Keratinocyte (primary cell): ENCODE data around the gene SLC44A5. TPM values are rescaled to one million over a fixed set of nuclear protein-coding genes. Genes with fewer than 3 reads are reported as not detected.

Experiments used
- DNase-seq: peaks from one replicate; pipeline ENCODE4 v3.0.0-alpha.2; 2011; ENCODE audit warnings: low read depth, missing footprints, low spot score
- FAIRE-seq: peaks from 2 replicates; lab custom pipeline; 2011; peaks lifted over from hg19 to GRCh38; lab: Jason Lieb, UNC
- H2AFZ ChIP-seq: 2 replicates; pipeline ENCODE4 v1.6.0; 2012; ENCODE audit warnings: low read length, control low read depth, inconsistent platforms; ENCODE audit not compliant: control insufficient read depth
- H3K27ac ChIP-seq: 2 replicates; pipeline ENCODE4 v1.5.1; 2011; ENCODE audit warnings: low read length; ENCODE audit not compliant: control insufficient read depth, insufficient read depth
- H3K27me3 ChIP-seq: 3 replicates; pipeline ENCODE4 v1.6.0; 2011; ENCODE audit warnings: low read length; ENCODE audit not compliant: control insufficient read depth, insufficient read depth; ENCODE audit errors: extremely low read depth
- H3K36me3 ChIP-seq, 2 experiments: 2 replicates in 1 of 2; 3 replicates in 1 of 2; pipeline ENCODE4 v1.5.1; 2011; ENCODE audit warnings: low read length in 2 of 2, mild to moderate bottlenecking in 1 of 2; ENCODE audit not compliant: control insufficient read depth in 2 of 2, insufficient read depth in 2 of 2; ENCODE audit errors: extremely low read depth in 1 of 2
- H3K4me1 ChIP-seq: 3 replicates; pipeline ENCODE4 v1.5.1; 2011; ENCODE audit warnings: low read length; ENCODE audit not compliant: control insufficient read depth, insufficient read depth; ENCODE audit errors: extremely low read depth
- H3K4me2 ChIP-seq: 3 replicates; pipeline ENCODE4 v1.6.0; 2011; ENCODE audit warnings: low read depth, low read length; ENCODE audit not compliant: control insufficient read depth, insufficient read depth; ENCODE audit errors: extremely low read depth
- H3K4me3 ChIP-seq, 3 experiments: fragments of 200-600 bp in 1 of 3; sonication (generic) in 1 of 3; 2 replicates in 2 of 3; 3 replicates in 1 of 3; pipeline ENCODE4 v1.5.1; 2011 to 2016; ENCODE audit warnings: low read length in 3 of 3, mild to moderate bottlenecking in 3 of 3, control low read depth in 2 of 3, inconsistent platforms in 1 of 3, low read depth in 1 of 3, mixed read lengths in 1 of 3, mixed run types in 1 of 3, moderate library complexity in 1 of 3; ENCODE audit not compliant: control insufficient read depth in 2 of 3, insufficient read depth in 2 of 3; ENCODE audit errors: extremely low read depth in 1 of 3
- H3K79me2 ChIP-seq: 2 replicates; pipeline ENCODE4 v1.6.0; 2012; ENCODE audit warnings: low read length; ENCODE audit not compliant: control insufficient read depth, insufficient read depth
- H3K9ac ChIP-seq: 3 replicates; pipeline ENCODE4 v1.6.0; 2011; ENCODE audit warnings: low read length; ENCODE audit not compliant: control insufficient read depth, insufficient read depth; ENCODE audit errors: extremely low read depth
- H3K9me1 ChIP-seq: 3 replicates; pipeline ENCODE4 v1.6.0; 2011; ENCODE audit warnings: low read length; ENCODE audit not compliant: control insufficient read depth, insufficient read depth; ENCODE audit errors: extremely low read depth
- H3K9me3 ChIP-seq: 2 replicates; pipeline ENCODE4 v1.5.1; 2012; ENCODE audit warnings: low read depth, low read length; ENCODE audit not compliant: control insufficient read depth
- H4K20me1 ChIP-seq: 3 replicates; pipeline ENCODE4 v1.6.0; 2011; ENCODE audit warnings: low read length; ENCODE audit not compliant: control insufficient read depth, insufficient read depth; ENCODE audit errors: extremely low read depth
- EZH2 ChIP-seq: IDR thresholded peaks from one replicate; pipeline ENCODE4 v1.6.1; 2012; ENCODE audit warnings: inconsistent platforms, mild to moderate bottlenecking, low read length, moderate library complexity
- dilution Hi-C: fragments of 300-500 bp; cut with MboI; formaldehyde crosslinking; loops from one replicate; pipeline ENCODE4 v1.7.0; 2020; ENCODE audit warnings: low sequenced_read_pairs; ENCODE audit not compliant: extremely low pct_ligation_motif_present
- polyA plus RNA-seq, 5 experiments: library from polyadenylated mRNA; depleted of rRNA in 3 of 5; stranded (reverse) in 3 of 5; stranded (forward) in 1 of 5; unstranded in 1 of 5; fragments of >200 nt; gene quantifications; 1 replicate in 1 of 5; 2 replicates in 3 of 5; 3 replicates in 1 of 5; pipeline versions ENCODE4 v1.2.1 to v1.2.3, GENCODE V29; 2011 to 2012; ENCODE audit warnings: missing spikeins in 2 of 5, low read depth in 1 of 5, low replicate concordance in 1 of 5
- TF ChIP-seq, protein P1 (sequence below), 3 experiments: IDR thresholded peaks in 1 of 3; conservative IDR thresholded peaks in 1 of 3; optimal IDR thresholded peaks in 1 of 3; 2 replicates in 2 of 3; 3 replicates in 1 of 3; pipeline versions ENCODE3 to v1.5.1; 2011; ENCODE audit warnings: low read length in 3 of 3, mild to moderate bottlenecking in 3 of 3, moderate library complexity in 2 of 3, control low read depth in 1 of 3, inconsistent platforms in 1 of 3; ENCODE audit not compliant: insufficient read depth in 2 of 3; ENCODE audit errors: extremely low read depth in 1 of 3

SLC44A5 gene
- polyA plus RNA-seq, 1 donor (not counting 4 experiments of a cell fraction or from before 2014, with no cell fraction given) = 0.72 TPM

DNA sequence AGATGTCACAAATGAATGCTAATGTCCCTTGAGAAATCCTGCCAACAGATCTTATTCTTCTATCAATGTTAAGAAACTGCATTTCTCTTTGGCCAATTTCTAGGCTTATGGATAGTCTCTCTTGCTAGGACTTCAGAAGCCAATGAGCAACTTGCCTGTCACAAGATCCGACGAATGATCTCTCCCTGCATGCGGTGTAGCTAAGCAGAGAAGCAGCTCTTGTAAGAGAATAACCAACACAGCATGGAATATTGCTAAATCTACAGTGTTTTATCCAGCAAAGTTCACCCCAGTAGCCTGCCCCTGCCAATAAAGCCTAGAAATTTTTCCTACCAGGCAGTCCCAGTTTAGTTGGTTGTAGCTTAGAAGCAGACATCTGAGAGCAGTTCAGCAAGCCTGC is 2.1 kb upstream of the SLC44A5 start:
- TF ChIP-seq, protein P1, sequence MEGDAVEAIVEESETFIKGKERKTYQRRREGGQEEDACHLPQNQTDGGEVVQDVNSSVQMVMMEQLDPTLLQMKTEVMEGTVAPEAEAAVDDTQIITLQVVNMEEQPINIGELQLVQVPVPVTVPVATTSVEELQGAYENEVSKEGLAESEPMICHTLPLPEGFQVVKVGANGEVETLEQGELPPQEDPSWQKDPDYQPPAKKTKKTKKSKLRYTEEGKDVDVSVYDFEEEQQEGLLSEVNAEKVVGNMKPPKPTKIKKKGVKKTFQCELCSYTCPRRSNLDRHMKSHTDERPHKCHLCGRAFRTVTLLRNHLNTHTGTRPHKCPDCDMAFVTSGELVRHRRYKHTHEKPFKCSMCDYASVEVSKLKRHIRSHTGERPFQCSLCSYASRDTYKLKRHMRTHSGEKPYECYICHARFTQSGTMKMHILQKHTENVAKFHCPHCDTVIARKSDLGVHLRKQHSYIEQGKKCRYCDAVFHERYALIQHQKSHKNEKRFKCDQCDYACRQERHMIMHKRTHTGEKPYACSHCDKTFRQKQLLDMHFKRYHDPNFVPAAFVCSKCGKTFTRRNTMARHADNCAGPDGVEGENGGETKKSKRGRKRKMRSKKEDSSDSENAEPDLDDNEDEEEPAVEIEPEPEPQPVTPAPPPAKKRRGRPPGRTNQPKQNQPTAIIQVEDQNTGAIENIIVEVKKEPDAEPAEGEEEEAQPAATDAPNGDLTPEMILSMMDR (optimal IDR thresholded peaks at IDR 0.05 in 1 of 3, IDR thresholded peaks at IDR 0.05 in 1 of 3, conservative IDR thresholded peaks at IDR 0.05 in 1 of 3; ENCODE audit: extremely low read depth in 1 of 3, insufficient read depth in 2 of 3, low read length in 3 of 3) = no peak
- TF ChIP-seq EZH2 = no peak
- H3K9ac ChIP-seq = no peak overlapping the region
- dilution Hi-C loops = no loop called here
- no peaks in the 10 kb centered on the region for H3K9me1 ChIP-seq
- no peaks in the 10 kb centered on the region for H4K20me1 ChIP-seq
- no peaks in the 10 kb centered on the region for H3K9me3 ChIP-seq
- H3K36me3 ChIP-seq = no peaks in the 10 kb centered on the region
- no peak overlapping the region for H3K4me3 ChIP-seq
- H3K4me1 ChIP-seq = no peaks in the 10 kb centered on the region
- no peak for FAIRE-seq
- H3K27me3 ChIP-seq = peaks cover 37% of the 10 kb centered on the region
- H3K79me2 ChIP-seq = no peaks in the 10 kb centered on the region
- no peak overlapping the region for H3K27ac ChIP-seq
- no peak overlapping the region for H2AFZ ChIP-seq
- H3K4me2 ChIP-seq = no peak overlapping the region
- DNase-seq = no peak

DNA sequence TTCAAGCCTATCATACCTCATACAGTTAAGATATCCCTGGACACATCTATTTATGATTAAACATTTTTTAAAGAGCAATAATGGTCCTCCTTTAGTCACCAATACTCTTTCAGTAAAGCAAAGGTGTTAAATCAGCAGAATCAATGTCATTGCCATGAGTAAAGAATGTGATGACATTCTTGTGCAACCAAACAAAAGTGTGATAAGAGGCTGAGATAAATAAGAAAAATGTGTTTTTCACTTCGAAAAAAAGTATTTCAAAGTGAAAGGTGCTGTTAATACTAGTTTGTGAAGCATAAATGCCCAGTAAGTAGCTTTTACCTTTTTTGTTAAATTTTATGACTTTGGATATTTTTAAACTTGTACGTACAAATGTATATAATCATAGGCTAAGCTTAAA is 8.4 kb downstream of the SLC44A5 start:
- no peak overlapping the region for H3K4me2 ChIP-seq
- H3K27ac ChIP-seq = no peak overlapping the region
- no peak overlapping the region for H3K4me3 ChIP-seq
- no peaks in the 10 kb centered on the region for H3K36me3 ChIP-seq
- TF ChIP-seq, protein P1 (optimal IDR thresholded peaks at IDR 0.05 in 1 of 3, IDR thresholded peaks at IDR 0.05 in 1 of 3, conservative IDR thresholded peaks at IDR 0.05 in 1 of 3; ENCODE audit: extremely low read depth in 1 of 3, insufficient read depth in 2 of 3, low read length in 3 of 3) = no peak
- TF ChIP-seq EZH2 = no peak
- no peaks in the 10 kb centered on the region for H3K79me2 ChIP-seq
- no peaks in the 10 kb centered on the region for H3K9me1 ChIP-seq
- H4K20me1 ChIP-seq = no peaks in the 10 kb centered on the region
- no peak for DNase-seq
- no peaks in the 10 kb centered on the region for H3K4me1 ChIP-seq
- dilution Hi-C loops = no loop called here
- no peak for FAIRE-seq
- no peak overlapping the region for H2AFZ ChIP-seq
- no peaks in the 10 kb centered on the region for H3K27me3 ChIP-seq
- H3K9ac ChIP-seq = no peak overlapping the region
- no peaks in the 10 kb centered on the region for H3K9me3 ChIP-seq
